Brain microvascular endothelial cell (primary cell): ENCODE measurements around the gene LRRC18.

Source experiments
- DNase-seq: peaks from one replicate; pipeline ENCODE4 v3.0.0-alpha.2; 2020
- H3K27ac ChIP-seq: fragments of 250-450 bp; sonication (Bioruptor Pico); 2 replicates; pipeline ENCODE4 v1.5.1; 2020; ENCODE audit warnings: mild to moderate bottlenecking, moderate library complexity
- H3K27me3 ChIP-seq: fragments of 250-450 bp; sonication (Bioruptor Pico); replicated peaks from 2 replicates; pipeline ENCODE4 v1.5.1; 2020; ENCODE audit warnings: mild to moderate bottlenecking
- H3K36me3 ChIP-seq: fragments of 250-450 bp; sonication (Bioruptor Pico); replicated peaks from 2 replicates; pipeline ENCODE4 v1.5.1; 2020; ENCODE audit warnings: mild to moderate bottlenecking
- H3K4me3 ChIP-seq: 2 replicates; pipeline ENCODE4 v1.5.1; 2011; ENCODE audit warnings: low read depth, mild to moderate bottlenecking, control low read depth, low read length, moderate library complexity
- CTCF ChIP-seq: IDR thresholded peaks from 2 replicates; pipeline ENCODE4 v1.5.1; 2011; ENCODE audit warnings: low read depth, mild to moderate bottlenecking, moderate library complexity, low read length, control low read depth, inconsistent platforms; ENCODE audit errors: missing control alignments
- in situ Hi-C: cut with HindIII; loops from 2 replicates; pipeline ENCODE4 v1.10.0; 2017; ENCODE audit warnings: low sequenced_read_pairs, low pct_ligation_motif_present

LRRC18 gene

GRCh38 chr10:48879451-48879850, 60.2 kb downstream of the LRRC18 start:
- no peaks in the 10 kb centered on the region for H3K36me3 ChIP-seq
- H3K4me3 ChIP-seq = no peak overlapping the region
- H3K27ac ChIP-seq = no peak overlapping the region
- TF ChIP-seq CTCF = no peak
- no peak for DNase-seq
- in situ Hi-C loops = no loop called here
- no peaks in the 10 kb centered on the region for H3K27me3 ChIP-seq

- in situ Hi-C loops = no loop called here
- no peak for DNase-seq
- H3K27me3 ChIP-seq = no peaks in the 10 kb centered on the region
- no peak overlapping the region for H3K27ac ChIP-seq
- TF ChIP-seq CTCF = no peak
- H3K4me3 ChIP-seq = no peak overlapping the region
- H3K36me3 ChIP-seq = no peaks in the 10 kb centered on the region
Measured at GRCh38 chr10:48878091-48878490, 61.5 kb downstream of the LRRC18 start.

GRCh38 chr10:48872234-48872633, 67.4 kb downstream of the LRRC18 start:
- no peak for DNase-seq
- Histone ChIP-seq H3K4me3 (no peak overlapping the region), H3K36me3 (no peaks in the 10 kb centered on the region), H3K27ac (no peak overlapping the region), H3K27me3 (no peaks in the 10 kb centered on the region)
- in situ Hi-C loops = no loop called here
- no peak for TF ChIP-seq CTCF
